Measurements from ENCODE around the gene REXO5.

GRCh38 chr16:20811889-20812439, 5.6 kb downstream of the REXO5 start:
- TF ChIP-seq ZZZ3 (IDR thresholded peaks at IDR 0.05; ENCODE audit: control insufficient read depth, insufficient read length, low read depth) (no peak), CTCF (IDR thresholded peaks at IDR 0.05 in 2 of 3, conservative IDR thresholded peaks at IDR 0.05 in 1 of 3; ENCODE audit: control insufficient read depth in 2 of 3, extremely low read depth in 1 of 3, insufficient read depth in 1 of 3, low read depth in 3 of 3, low read length in 3 of 3) (no peak), TARDBP (IDR thresholded peaks at IDR 0.05; ENCODE audit: borderline replicate concordance) (no peak), EGR1 (IDR thresholded peaks at IDR 0.05; ENCODE audit: borderline replicate concordance in 1 of 2, low read depth in 2 of 2, low read length in 2 of 2) (no peak), NR2C2 (IDR thresholded peaks at IDR 0.05; ENCODE audit: borderline replicate concordance, control insufficient read depth, insufficient read length, low read depth) (no peak), MAX (IDR thresholded peaks at IDR 0.05; ENCODE audit: low read depth, low read length) (no peak), BRCA1 (IDR thresholded peaks at IDR 0.05; ENCODE audit: low read depth, low read length) (no peak), POLR2A (IDR thresholded peaks at IDR 0.05; ENCODE audit: low read depth, low read length) (no peak), IRF3 (IDR thresholded peaks at IDR 0.05) (no peak), MXI1 (IDR thresholded peaks at IDR 0.05; ENCODE audit: low read depth, low read length) (no peak), USF2 (IDR thresholded peaks at IDR 0.05; ENCODE audit: borderline replicate concordance, low read depth, low read length) (no peak), RAD21 (IDR thresholded peaks at IDR 0.05; ENCODE audit: insufficient read depth, low read depth, low read length) (no peak)
